Fibroblast of villous mesenchyme (primary cell): Measurements from ENCODE around the gene PITPNM1. TPM values are rescaled to one million over a fixed set of nuclear protein-coding genes. Genes with fewer than 3 reads are reported as not detected.
"Not testable (repeated sequence)": the region's sequence is repeated elsewhere in the genome, so short reads cannot be mapped to it uniquely, and the experiment has no call there.

Experiments used
- DNase-seq: peaks from one replicate; pipeline ENCODE4 v3.0.0-alpha.2; 2010; ENCODE audit warnings: low read depth
- H3K4me3 ChIP-seq: 2 replicates; pipeline ENCODE4 v1.5.1; 2011; ENCODE audit warnings: low read depth, mild to moderate bottlenecking, low read length
- CTCF ChIP-seq: IDR thresholded peaks from 2 replicates; pipeline ENCODE4 v1.5.1; 2012; ENCODE audit warnings: low read depth, mild to moderate bottlenecking, low read length; ENCODE audit not compliant: insufficient read depth
- total RNA-seq: library from RNA; depleted of rRNA; stranded (reverse); fragments of >200 nt; gene quantifications from 2 replicates; pipeline ENCODE4 v1.2.3, GENCODE V29; 2012

PITPNM1 gene
- total RNA-seq, 1 donor = 22.9 TPM

- no peak for TF ChIP-seq CTCF
- DNase-seq = no peak
- no peak overlapping the region for H3K4me3 ChIP-seq
Observed at GRCh38 chr11:67486481-67487195, 18.5 kb downstream of the PITPNM1 start.

GRCh38 chr11:67485873-67486361 is 19.2 kb downstream of the PITPNM1 start:
- not testable (repeated sequence) for H3K4me3 ChIP-seq, DNase-seq

GRCh38 chr11:67484847-67485311 is 20.3 kb downstream of the PITPNM1 start:
- TF ChIP-seq CTCF = no peak
- no peak for DNase-seq
- no peak overlapping the region for H3K4me3 ChIP-seq

- TF ChIP-seq CTCF = no peak
- DNase-seq = no peak
- peak overlapping the region; percentile 72 for H3K4me3 ChIP-seq
Observed at GRCh38 chr11:67483831-67484665, 21.1 kb downstream of the PITPNM1 start.

- TF ChIP-seq CTCF = peak; percentile 21
- peak; percentile 97 for DNase-seq
- H3K4me3 ChIP-seq = peak within 1 kb of the TSS; percentile 72
Observed at GRCh38 chr11:67482827-67483798, 22.1 kb downstream of the PITPNM1 start, which contains the start of gene AIP. AIP (plus strand) TSS chr11:67483026; CDS start chr11:67483159, 133 bp downstream.

- DNase-seq = no peak
- no peak for TF ChIP-seq CTCF
- H3K4me3 ChIP-seq = peak overlapping the region; percentile 72
Observed at GRCh38 chr11:67482275-67482826, 22.8 kb downstream of the PITPNM1 start.

GRCh38 chr11:67477344-67478050 is 27.7 kb downstream of the PITPNM1 start:
- H3K4me3 ChIP-seq, DNase-seq: not testable (repeated sequence)

GRCh38 chr11:67476692-67477091 is 28.5 kb downstream of the PITPNM1 start:
- not testable (repeated sequence) for H3K4me3 ChIP-seq, DNase-seq
